ENCODE data around the gene PCYT1B. TPM values are rescaled to one million over a fixed set of nuclear protein-coding genes. Genes with fewer than 3 reads are reported as not detected.

The PCYT1B gene
- total RNA-seq, 1 experiment from 2014 or later, result 24.7 TPM

DNA sequence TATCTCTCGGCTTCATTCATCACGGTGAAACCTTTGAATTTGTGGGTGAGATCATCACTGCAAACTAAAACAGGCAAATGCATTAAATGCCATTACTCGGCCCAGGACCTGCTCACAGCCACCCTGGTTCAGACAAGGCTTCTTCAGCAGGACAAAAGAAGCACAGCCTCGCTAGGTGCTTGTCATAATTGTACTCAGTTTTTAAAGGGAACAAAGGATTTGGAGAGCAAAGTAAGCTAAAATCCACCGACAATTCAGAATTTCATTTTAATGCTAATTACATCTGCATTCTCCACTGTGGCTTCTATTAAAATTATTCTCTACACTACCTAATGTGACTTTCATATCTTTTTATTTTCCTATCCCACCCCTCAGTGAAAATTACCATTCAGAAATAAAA lies 57.0 kb downstream of the PCYT1B start:
- Mint-ChIP-seq H3K27ac (ENCODE audit: unreplicated experiment) (no peak overlapping the region), H3K4me1 (ENCODE audit: low read depth, unreplicated experiment) (no peaks in the 10 kb centered on the region), H3K9me3 (ENCODE audit: unreplicated experiment) (no peaks in the 10 kb centered on the region), H3K36me3 (ENCODE audit: insufficient read depth, unreplicated experiment) (peaks cover 11% of the 10 kb centered on the region), H3K4me3 (ENCODE audit: unreplicated experiment) (no peak overlapping the region), H3K27me3 (ENCODE audit: insufficient read depth, unreplicated experiment) (no peaks in the 10 kb centered on the region)
- no peak for TF ChIP-seq CTCF (IDR thresholded peaks at IDR 0.05; ENCODE audit: insufficient read depth in 1 of 2, low read depth in 1 of 2, low read length in 1 of 2, severe bottlenecking in 1 of 2, unreplicated experiment in 1 of 2)
- ChIA-PET CTCF (no interaction called here), POLR2A (no interaction called here)
- H3K9me3 ChIP-seq, result no peaks in the 10 kb centered on the region
- DNase-seq, result no peak
- H3K4me3 ChIP-seq (ENCODE audit: low read depth, low read length), result no peak overlapping the region
- H3K4me1 ChIP-seq, result no peaks in the 10 kb centered on the region
- H3K36me3 ChIP-seq (ENCODE audit: control insufficient read depth, insufficient read depth, low read length), result no peaks in the 10 kb centered on the region
- no peaks in the 10 kb centered on the region for H3K27me3 ChIP-seq (replicated peaks; ENCODE audit: control insufficient read depth, insufficient read depth, low read length)
- BruUV-seq (replicated peaks), result no TSS peak
- intact Hi-C loops (cut with micrococcal nuclease; ENCODE audit: unreplicated experiment), result no loop called here

DNA sequence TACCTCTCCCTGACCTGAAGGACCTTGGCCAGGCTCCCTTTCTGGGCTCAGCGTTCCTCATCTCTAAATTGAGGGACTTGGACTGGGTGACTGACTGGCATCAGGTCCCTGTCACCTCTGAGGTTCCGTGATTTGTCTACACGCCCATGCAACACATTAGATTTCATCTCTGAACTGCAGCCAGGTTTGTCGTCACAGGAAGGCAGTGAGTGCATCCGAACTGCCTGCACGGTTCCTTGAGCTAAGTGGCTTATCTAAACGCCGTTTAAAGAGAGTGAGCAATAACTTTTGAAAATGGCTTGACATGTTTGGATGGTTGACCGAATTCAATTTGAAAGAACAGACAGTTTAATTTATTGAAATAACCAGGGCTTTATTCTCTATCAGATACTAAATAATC lies 70.1 kb downstream of the PCYT1B start:
- no peak overlapping the region for H3K27ac Mint-ChIP-seq (ENCODE audit: unreplicated experiment)
- POLR2A ChIA-PET, result no interaction called here
- CTCF ChIA-PET, result no interaction called here
- no peaks in the 10 kb centered on the region for H3K36me3 ChIP-seq (ENCODE audit: control insufficient read depth, insufficient read depth, low read length)
- intact Hi-C loops (cut with micrococcal nuclease; ENCODE audit: unreplicated experiment), result no loop called here
- H3K4me1 ChIP-seq, result no peaks in the 10 kb centered on the region
- no peak for TF ChIP-seq CTCF (IDR thresholded peaks at IDR 0.05; ENCODE audit: insufficient read depth in 1 of 2, low read depth in 1 of 2, low read length in 1 of 2, severe bottlenecking in 1 of 2, unreplicated experiment in 1 of 2)
- DNase-seq, result no peak
- no peaks in the 10 kb centered on the region for H3K9me3 Mint-ChIP-seq (ENCODE audit: unreplicated experiment)
- no peaks in the 10 kb centered on the region for H3K9me3 ChIP-seq
- no peak overlapping the region for H3K4me3 ChIP-seq (ENCODE audit: low read depth, low read length)
- peaks cover 7% of the 10 kb centered on the region for H3K36me3 Mint-ChIP-seq (ENCODE audit: insufficient read depth, unreplicated experiment)
- no peaks in the 10 kb centered on the region for H3K27me3 ChIP-seq (replicated peaks; ENCODE audit: control insufficient read depth, insufficient read depth, low read length)
- no TSS peak for BruUV-seq (replicated peaks)
- H3K4me3 Mint-ChIP-seq (ENCODE audit: unreplicated experiment), result no peak overlapping the region
- H3K4me1 Mint-ChIP-seq (ENCODE audit: low read depth, unreplicated experiment), result no peaks in the 10 kb centered on the region
- H3K27me3 Mint-ChIP-seq (ENCODE audit: insufficient read depth, unreplicated experiment), result no peaks in the 10 kb centered on the region

DNA sequence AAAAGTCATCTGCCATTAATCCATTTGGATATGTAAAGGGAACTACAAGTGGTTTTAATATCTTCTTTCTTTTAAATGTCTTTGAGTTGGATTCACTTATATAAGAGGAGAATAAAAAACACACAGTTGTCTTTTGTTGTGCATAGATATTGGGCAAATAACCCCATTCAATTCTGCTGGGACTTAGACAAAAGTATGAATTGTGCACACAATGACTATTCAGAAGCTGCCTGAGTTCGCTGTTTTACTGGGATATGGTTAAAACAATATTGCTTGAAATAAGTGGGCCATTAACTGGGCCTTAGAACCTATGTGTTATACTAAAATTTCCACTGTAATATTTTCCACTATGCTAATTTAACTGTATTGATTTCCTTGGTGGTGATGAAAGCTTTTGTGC lies 71.7 kb downstream of the PCYT1B start:
- intact Hi-C loops (cut with micrococcal nuclease; ENCODE audit: unreplicated experiment), result no loop called here
- TF ChIP-seq CTCF (IDR thresholded peaks at IDR 0.05; ENCODE audit: insufficient read depth in 1 of 2, low read depth in 1 of 2, low read length in 1 of 2, severe bottlenecking in 1 of 2, unreplicated experiment in 1 of 2), result no peak
- H3K27me3 Mint-ChIP-seq (ENCODE audit: insufficient read depth, unreplicated experiment), result no peaks in the 10 kb centered on the region
- no peaks in the 10 kb centered on the region for H3K9me3 Mint-ChIP-seq (ENCODE audit: unreplicated experiment)
- H3K4me1 Mint-ChIP-seq (ENCODE audit: low read depth, unreplicated experiment), result no peaks in the 10 kb centered on the region
- POLR2A ChIA-PET, result no interaction called here
- Histone ChIP-seq H3K4me3 (ENCODE audit: low read depth, low read length) (no peak overlapping the region), H3K9me3 (no peaks in the 10 kb centered on the region), H3K27me3 (replicated peaks; ENCODE audit: control insufficient read depth, insufficient read depth, low read length) (no peaks in the 10 kb centered on the region), H3K36me3 (ENCODE audit: control insufficient read depth, insufficient read depth, low read length) (no peaks in the 10 kb centered on the region), H3K4me1 (no peaks in the 10 kb centered on the region)
- no peak overlapping the region for H3K27ac Mint-ChIP-seq (ENCODE audit: unreplicated experiment)
- H3K4me3 Mint-ChIP-seq (ENCODE audit: unreplicated experiment), result no peak overlapping the region
- DNase-seq, result no peak
- H3K36me3 Mint-ChIP-seq (ENCODE audit: insufficient read depth, unreplicated experiment), result peaks cover 7% of the 10 kb centered on the region
- BruUV-seq (replicated peaks), result no TSS peak
- CTCF ChIA-PET, result no interaction called here

Measured in Caco-2 (cell line).